Hematopoietic multipotent progenitor cell treated with erythropoietin and hydrocortisone succinate and interleukin-3 and kit ligand, for 15 days (in vitro differentiated cells): Measurements from ENCODE around the gene KISS1R.
"Not testable (repeated sequence)": the region's sequence is repeated elsewhere in the genome, so short reads cannot be mapped to it uniquely, and the experiment has no call there.

Experiments
- DNase-seq: peaks from one replicate; pipeline ENCODE4 v3.0.0-alpha.2; 2015; ENCODE audit warnings: low spot score

Gene KISS1R

GRCh38 chr19:881385-882071 lies 35.6 kb upstream of the KISS1R start:
- DNase-seq = no peak

GRCh38 chr19:882871-883497 lies 34.1 kb upstream of the KISS1R start:
- DNase-seq = no peak

DNA sequence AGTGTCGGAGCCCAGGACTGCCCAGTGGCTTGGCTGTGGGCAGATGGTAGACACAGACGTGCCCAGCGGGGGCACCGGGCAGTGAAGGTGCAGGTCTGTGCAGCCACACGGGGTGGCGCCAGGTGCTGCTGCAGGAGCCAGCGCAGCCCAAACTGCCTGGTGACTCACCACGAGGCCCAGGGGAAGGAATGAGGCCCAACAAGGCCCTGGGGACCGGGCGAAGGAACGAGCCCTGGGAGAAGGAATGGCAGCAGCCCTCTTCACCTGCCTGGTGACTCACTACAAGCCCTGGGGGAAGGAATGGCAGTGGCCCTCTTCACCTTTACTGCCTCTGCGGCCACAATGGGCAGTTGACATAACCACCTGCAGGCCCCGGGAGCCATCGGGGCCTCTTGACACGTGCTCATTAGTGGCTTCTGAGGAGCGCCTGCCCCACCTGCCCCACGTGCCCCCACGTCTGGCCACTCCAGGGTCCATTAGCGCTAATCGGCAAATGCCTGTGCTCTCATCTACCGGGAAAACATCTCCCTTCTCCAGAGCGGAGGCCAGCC lies 33.4 kb upstream of the KISS1R start:
- DNase-seq = no peak

DNA sequence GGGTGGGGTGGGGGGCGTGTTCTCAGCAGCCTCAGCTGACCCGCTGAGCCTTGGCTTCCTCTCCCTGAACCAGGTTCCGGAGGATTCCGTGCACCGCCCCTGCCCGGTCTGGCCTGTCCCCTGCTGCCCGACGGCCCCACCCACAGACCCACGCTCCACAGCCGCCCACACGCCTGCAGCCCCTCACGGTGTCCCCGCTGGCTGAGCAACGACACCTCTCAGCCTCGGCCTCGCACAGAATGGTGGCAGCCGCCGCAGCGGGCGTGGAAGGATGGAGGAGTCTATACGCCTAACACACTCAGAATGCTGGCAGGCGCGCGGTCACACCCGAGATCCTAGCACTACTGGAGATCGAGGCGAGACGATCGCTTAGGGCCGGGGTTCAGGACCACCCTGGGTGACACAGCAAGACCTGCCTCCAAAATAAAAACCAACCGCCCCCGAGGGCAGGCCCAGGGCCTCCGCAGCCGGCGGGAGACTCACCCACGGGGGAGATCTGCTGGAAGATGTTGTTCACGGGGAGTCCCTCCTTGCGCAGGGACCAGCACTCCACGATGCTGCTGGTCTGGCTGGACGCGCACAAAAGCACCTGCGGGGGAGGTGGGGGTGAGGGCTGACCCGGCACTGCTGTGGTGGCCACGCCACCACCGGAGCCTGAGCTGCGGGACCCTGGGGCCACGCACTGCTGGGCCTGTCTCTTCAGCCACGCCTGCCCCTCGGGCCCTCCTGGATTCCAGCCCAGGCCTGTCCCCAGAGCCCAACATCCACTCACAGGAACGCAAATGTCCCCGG lies 32.5 kb upstream of the KISS1R start:
- no peak for DNase-seq

DNA sequence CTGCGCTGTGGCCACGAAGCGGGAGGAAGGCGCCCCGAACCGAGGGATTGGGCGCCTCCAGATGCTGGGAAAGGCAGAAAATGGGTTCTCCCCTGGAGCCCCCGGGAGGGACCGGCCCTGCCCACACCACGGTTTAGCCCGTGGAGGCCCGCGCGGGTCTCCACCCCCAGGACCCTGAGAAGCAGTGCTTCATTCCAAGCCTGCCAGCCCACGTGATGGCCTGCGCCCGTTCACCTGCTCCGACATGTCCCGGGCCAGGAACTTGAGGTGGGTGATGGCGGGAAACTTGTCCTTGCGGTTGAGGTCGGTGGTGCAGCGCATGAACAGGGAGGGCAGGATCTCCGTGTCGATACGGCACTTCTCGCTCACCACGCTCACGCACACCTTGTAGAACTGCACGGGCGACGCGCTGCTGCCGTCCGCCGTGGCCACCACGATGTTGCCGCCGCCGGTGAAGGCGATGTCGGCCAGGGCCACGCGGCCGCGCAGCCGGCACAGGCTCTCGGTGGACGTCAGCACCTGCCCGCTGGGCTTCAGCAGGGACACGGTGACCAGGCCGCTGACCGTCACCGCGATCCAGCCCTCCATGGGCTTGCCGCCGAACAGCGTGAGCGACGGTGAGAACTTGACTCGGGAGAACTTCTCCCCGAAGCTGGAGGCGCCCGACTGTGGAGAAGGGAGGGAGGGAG lies 31.5 kb upstream of the KISS1R start:
- no peak for DNase-seq

GRCh38 chr19:887072-887471 lies 30.1 kb upstream of the KISS1R start:
- DNase-seq = no peak

GRCh38 chr19:887599-887998 lies 29.5 kb upstream of the KISS1R start:
- DNase-seq = no peak

DNA sequence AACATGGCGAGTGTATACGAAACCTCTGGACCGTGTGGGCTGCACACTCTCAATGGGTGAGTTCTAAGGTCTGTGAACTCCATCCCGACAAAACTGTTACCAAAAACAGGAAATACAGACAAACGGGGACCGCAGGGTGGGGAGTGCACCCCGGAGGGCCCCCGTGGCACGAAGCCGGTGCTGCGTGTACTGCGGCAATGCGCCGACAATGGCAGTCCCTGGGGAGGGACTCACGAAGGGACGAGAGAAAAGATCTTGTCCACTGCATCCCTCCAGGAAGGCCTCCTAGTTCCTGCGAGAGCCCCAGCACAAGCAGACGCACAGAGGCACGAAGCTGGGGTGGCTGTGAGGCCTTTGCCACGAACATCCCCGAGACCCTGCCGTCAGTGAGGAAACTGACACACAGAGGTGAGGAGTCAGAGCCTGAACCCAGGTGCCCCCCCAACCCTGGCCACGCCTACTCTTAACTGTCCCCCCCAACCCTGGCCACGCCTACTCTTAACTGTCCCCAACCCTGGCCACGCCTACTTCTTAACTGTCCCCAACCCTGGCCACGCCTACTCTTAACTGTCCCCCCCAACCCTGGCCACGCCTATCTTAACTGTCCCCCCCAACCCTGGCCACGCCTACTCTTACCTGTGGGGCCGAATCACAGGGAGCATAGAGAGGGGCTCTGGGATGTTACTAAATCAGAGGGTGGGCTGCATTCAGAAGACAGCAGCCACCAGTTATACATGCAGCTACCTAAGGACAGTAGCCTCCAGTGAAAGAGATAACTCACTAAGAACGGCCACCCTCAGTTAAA lies 28.4 kb upstream of the KISS1R start:
- DNase-seq = peak; percentile 49

DNA sequence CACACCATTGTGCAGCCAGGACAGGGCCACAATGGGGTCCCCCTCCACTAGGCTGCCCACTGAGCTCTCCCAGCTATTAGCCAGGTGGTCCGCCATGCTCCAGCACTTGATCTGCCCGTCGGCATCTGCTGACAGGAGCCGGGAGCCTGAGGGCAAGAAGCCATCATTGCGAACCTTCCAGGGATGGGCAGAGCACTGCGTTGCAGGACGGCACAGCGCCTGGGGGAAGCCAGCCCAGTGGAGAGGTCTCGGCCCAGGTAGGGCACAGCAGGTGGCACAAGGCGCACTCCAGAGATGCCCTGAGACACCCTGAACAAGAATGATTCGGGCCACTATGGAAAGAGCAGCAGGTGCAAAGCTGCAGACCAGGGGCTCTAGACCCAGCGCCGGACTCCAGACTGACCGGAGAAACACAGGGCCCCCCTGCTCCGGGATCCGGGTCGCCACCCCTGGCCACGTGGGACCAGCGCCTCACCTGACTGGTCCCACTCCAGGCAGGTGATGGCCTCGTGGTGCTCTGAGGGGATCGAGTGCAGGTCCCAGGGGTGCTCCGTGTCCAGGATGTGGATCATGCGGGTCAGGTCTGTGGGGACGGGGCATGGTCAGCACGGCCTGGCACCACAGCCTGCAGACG lies 27.4 kb upstream of the KISS1R start:
- DNase-seq = no peak

- no peak for DNase-seq
Measured at GRCh38 chr19:890831-891230, 26.3 kb upstream of the KISS1R start.

DNA sequence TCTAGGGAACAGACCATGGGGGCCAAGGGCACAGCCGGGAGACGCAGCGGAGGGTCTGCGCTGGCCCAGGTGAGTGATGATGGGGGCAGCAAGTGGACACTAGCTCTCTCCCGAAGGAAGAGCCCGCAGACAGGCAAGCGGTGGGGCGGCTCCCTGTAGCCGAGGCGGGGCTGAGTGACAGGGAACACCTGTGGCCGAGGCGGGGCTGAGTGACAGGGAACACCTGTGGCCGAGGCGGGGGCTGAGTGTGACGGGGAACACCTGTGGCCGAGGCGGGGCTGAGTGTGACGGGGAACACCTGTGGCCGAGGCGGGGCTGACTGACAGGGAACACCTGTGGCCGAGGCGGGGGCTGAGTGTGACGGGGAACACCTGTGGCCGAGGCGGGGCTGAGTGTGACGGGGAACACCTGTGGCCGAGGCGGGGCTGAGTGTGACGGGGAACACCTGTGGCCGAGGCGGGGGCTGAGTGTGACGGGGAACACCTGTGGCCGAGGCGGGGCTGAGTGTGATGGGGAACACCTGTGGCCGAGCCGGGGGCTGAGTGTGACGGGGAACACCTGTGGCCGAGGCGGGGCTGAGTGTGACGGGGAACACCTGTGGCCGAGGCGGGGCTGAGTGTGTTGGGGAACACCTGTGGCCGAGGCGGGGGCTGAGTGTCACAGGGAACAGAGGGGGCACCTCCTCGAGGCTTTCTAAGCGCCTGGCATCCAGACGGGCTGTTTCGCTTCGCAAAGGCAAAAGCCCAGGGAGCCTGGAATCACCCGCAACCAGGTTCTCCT lies 25.5 kb upstream of the KISS1R start:
- not testable (repeated sequence) for DNase-seq

- no peak for DNase-seq
Measured at GRCh38 chr19:892243-892893, 24.8 kb upstream of the KISS1R start.

GRCh38 chr19:892894-893689 lies 24.0 kb upstream of the KISS1R start, which contains the start of the genes MED16 and RNU6-9:
MED16 (minus strand) TSS chr19:893187; CDS start chr19:891131, 2,056 bp downstream.
RNU6-9 (plus strand) TSS chr19:893484.
- DNase-seq = peak; percentile 95

DNA sequence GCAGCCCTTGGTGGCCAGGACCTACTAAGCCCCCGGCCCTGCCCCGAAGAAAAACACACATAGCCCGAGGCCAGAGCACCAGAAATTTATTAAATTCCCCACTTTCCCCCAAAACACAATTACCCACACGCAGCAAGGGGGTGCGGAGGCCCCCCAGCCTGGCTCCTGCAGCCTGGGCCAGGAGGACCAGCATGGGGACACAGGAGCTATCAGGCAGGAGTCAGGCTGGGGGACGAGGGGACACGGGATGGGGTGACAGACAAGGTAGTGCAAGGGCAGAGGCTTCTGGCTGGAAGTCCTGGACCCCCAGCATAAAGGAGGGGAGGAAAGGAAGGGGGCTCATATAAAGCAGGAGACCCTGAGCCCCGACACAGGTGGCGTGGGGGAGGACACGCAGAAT lies 20.7 kb upstream of the KISS1R start:
- no peak for DNase-seq

GRCh38 chr19:896999-897398 lies 20.1 kb upstream of the KISS1R start:
- DNase-seq = no peak

DNA sequence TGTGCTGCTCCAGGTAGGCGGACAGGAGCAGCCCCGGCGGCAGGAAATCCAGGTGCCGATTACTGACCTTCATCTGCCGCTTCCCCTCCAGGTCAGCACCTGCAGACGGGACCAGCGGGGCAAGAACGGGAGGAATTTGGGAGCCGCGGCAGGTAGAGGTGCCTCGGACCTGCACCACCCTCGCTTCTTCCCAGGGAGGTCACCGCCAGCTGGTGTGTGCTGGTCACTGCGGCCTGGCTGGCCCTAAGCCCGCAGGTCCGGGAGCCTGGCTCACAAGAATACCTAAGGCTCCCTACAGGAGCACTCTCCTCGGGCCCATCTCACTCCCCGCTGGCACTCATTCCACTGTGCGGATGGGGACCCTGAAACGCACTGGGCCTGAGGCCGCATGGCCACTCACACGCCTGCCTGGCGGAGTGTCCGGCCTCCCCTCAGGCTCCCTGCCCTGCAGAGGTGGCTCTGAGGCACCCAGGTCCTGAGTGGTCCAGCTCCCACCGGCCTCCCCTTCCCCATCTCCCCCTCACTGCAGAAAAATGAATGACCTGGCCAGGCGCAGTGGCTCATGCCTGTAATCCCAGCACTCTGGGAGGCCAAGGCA lies 19.6 kb upstream of the KISS1R start:
- no peak for DNase-seq

GRCh38 chr19:898663-899062 lies 18.5 kb upstream of the KISS1R start:
- no peak for DNase-seq
